ENCODE data around the gene METTL6. TPM values are rescaled to one million over a fixed set of nuclear protein-coding genes. Genes with fewer than 3 reads are reported as not detected.

The METTL6 gene
- total and polyA plus RNA-seq, 2 of the 4 experiments (the other 2 are of a cell fraction), result 15.4 to 21.5 TPM

GRCh38 chr3:15455756-15456155 is 28.4 kb upstream of the METTL6 start:
- no peaks in the 10 kb centered on the region for H3K79me1 ChIP-seq (ENCODE audit: low read depth in 1 of 2, low read length in 2 of 2)
- no peak for ATAC-seq (ENCODE audit: low read depth)
- ChIA-PET CTCF (no interaction called here), POLR2A (ENCODE audit: unreplicated experiment) (no interaction called here)
- no peak overlapping the region for H4K8ac ChIP-seq (ENCODE audit: low read depth in 2 of 2, low read length in 2 of 2)
- no peak overlapping the region for H2BK20ac ChIP-seq (ENCODE audit: low read depth, low read length)
- peaks cover 2% of the 10 kb centered on the region; the same call in 1 of the 2 replicates for H3K9me3 ChIP-seq (ENCODE audit: control insufficient read depth, insufficient read depth, low read length)
- H2BK120ac ChIP-seq (ENCODE audit: low read depth, low read length), result no peak overlapping the region
- no peak overlapping the region for H2BK5ac ChIP-seq (ENCODE audit: low read depth, low read length, poor library complexity, severe bottlenecking)
- H3K4me3 ChIP-seq (ENCODE audit: insufficient read depth, low read depth, low read length), result no peak overlapping the region
- in situ Hi-C loops (cut with MboI; ENCODE audit: low sequenced_read_pairs) (no loop called here), intact Hi-C loops (cut with micrococcal nuclease) (no loop called here), dilution Hi-C loops (cut with HindIII; ENCODE audit: low sequenced_read_pairs, unreplicated experiment) (no loop called here)
- H4K20me1 ChIP-seq (ENCODE audit: insufficient read depth, low read length), result no peaks in the 10 kb centered on the region; the same call in 1 of the 2 replicates
- BruUV-seq (replicated peaks), result no TSS peak
- H2BK15ac ChIP-seq (ENCODE audit: low read depth, low read length), result no peak overlapping the region
- whole genome bisulfite sequencing, 2 experiments (ENCODE audit: extremely low coverage in 2 of 2, insufficient read length in 1 of 2), result no CpG with 5 or more reads among the region's 7 CpGs
- no peak overlapping the region for H2AK9ac ChIP-seq (replicated peaks; ENCODE audit: low read depth, low read length, poor library complexity)
- H3K18ac ChIP-seq (ENCODE audit: low read depth, low read length), result no peak overlapping the region
- H3K9ac ChIP-seq (ENCODE audit: low read depth, low read length), result no peak overlapping the region
- no peak for DNase-seq
- no peak overlapping the region for H4K5ac ChIP-seq (ENCODE audit: low read depth, low read length)
- H3K27me3 ChIP-seq (ENCODE audit: control insufficient read depth, insufficient read depth, low read length), result no peaks in the 10 kb centered on the region; the same call in 1 of the 2 replicates
- H4K91ac ChIP-seq (ENCODE audit: insufficient read depth, low read depth, low read length), result no peak overlapping the region
- no peak overlapping the region for H3K27ac ChIP-seq (ENCODE audit: insufficient read depth, low read length)
- H2AFZ ChIP-seq (replicated peaks; ENCODE audit: low read length, poor library complexity), result no peak overlapping the region
- H3K9me1 ChIP-seq (ENCODE audit: insufficient read depth, low read length), result no peaks in the 10 kb centered on the region
- no peak overlapping the region for H3K23ac ChIP-seq (ENCODE audit: low read depth, low read length)
- TF ChIP-seq CTCF (conservative IDR thresholded peaks at IDR 0.05; ENCODE audit: low read depth, low read length) (no peak), RFX5 (IDR thresholded peaks at IDR 0.05; ENCODE audit: low read depth, low read length) (no peak), USF2 (IDR thresholded peaks at IDR 0.05; ENCODE audit: low read depth, low read length) (no peak), RCOR1 (IDR thresholded peaks at IDR 0.05; ENCODE audit: insufficient replicate concordance, low read length) (no peak), NFE2L2 (IDR thresholded peaks at IDR 0.05; ENCODE audit: low read depth, low read length) (no peak), ELK1 (IDR thresholded peaks at IDR 0.05; ENCODE audit: borderline replicate concordance, low read depth, low read length) (no peak)
- no peak overlapping the region for H3K56ac ChIP-seq (ENCODE audit: extremely low read depth, insufficient read depth, low read length)
- H3K14ac ChIP-seq (replicated peaks; ENCODE audit: low read depth, low read length), result no peak overlapping the region
- no peak overlapping the region for H3K4me2 ChIP-seq (ENCODE audit: low read depth, low read length)
- no peak overlapping the region for H2AK5ac ChIP-seq (ENCODE audit: low read depth, low read length)
- H3K36me3 ChIP-seq (ENCODE audit: control insufficient read depth, insufficient read depth, low read length), result no peaks in the 10 kb centered on the region
- no peaks in the 10 kb centered on the region for H3K4me1 ChIP-seq (ENCODE audit: control insufficient read depth, insufficient read depth, low read length)
- H3K4ac ChIP-seq (ENCODE audit: low read depth, low read length), result no peak overlapping the region
